IMR-90 (cell line): Measurements from ENCODE around the gene TCF20. TPM values are rescaled to one million over a fixed set of nuclear protein-coding genes. Genes with fewer than 3 reads are reported as not detected.

Experiments
- ATAC-seq: fragments of 200-7000 bp; cut with Tn5 transposase; 2 replicates; pipeline ENCODE4 v1.9.1; 2020; ENCODE audit warnings: low read depth, mild to moderate bottlenecking, moderate library complexity
- BruUV-seq: library from RNA; stranded (reverse); fragments of 400-500 nt; replicated peaks from 2 replicates; lab custom pipeline; 2021; lab: Mats Ljungman, UMichigan
- CTCF ChIA-PET: fragments of 300-600 bp; formaldehyde crosslinking; extraction: SDS; loops from one replicate; lab custom pipeline; 2021; ENCODE audit warnings: antibody characterized with exemption; lab: Yijun Ruan, JAX
- POLR2A ChIA-PET: fragments of 300-600 bp; sonication (Branson Sonifier 250); formaldehyde crosslinking; loops from one replicate; lab custom pipeline; 2022; ENCODE audit warnings: antibody characterized with exemption; ENCODE audit not compliant: unreplicated experiment; lab: Charles Lee
- DNase-seq: peaks from one replicate; pipeline ENCODE4 v3.0.0; 2013
- H2AFZ ChIP-seq: replicated peaks from 2 replicates; pipeline ENCODE3; 2013; ENCODE audit warnings: low read length, mild to moderate bottlenecking; ENCODE audit not compliant: poor library complexity
- H2AK5ac ChIP-seq: 2 replicates; pipeline ENCODE4 v1.6.1; 2013; ENCODE audit warnings: low read depth, low read length, inconsistent platforms
- H2AK9ac ChIP-seq: replicated peaks from 2 replicates; pipeline ENCODE3; 2013; ENCODE audit warnings: mild to moderate bottlenecking, low read depth, low read length, moderate library complexity; ENCODE audit not compliant: poor library complexity
- H2BK120ac ChIP-seq: 2 replicates; pipeline ENCODE4 v1.6.1; 2013; ENCODE audit warnings: low read depth, low read length, inconsistent platforms
- H2BK15ac ChIP-seq: 3 replicates; pipeline ENCODE4 v1.6.1; 2013; ENCODE audit warnings: low read depth, low read length, inconsistent platforms
- H2BK20ac ChIP-seq: 2 replicates; pipeline ENCODE4 v1.6.1; 2013; ENCODE audit warnings: low read depth, mild to moderate bottlenecking, inconsistent platforms, low read length, moderate library complexity
- H2BK5ac ChIP-seq: 2 replicates; pipeline ENCODE4 v1.6.1; 2013; ENCODE audit warnings: mild to moderate bottlenecking, low read depth, low read length, inconsistent platforms; ENCODE audit not compliant: poor library complexity, severe bottlenecking
- H3K14ac ChIP-seq: replicated peaks from 2 replicates; pipeline ENCODE4 v1.6.1; 2013; ENCODE audit warnings: low read depth, low read length, inconsistent platforms
- H3K18ac ChIP-seq: 2 replicates; pipeline ENCODE4 v1.6.1; 2013; ENCODE audit warnings: low read depth, low read length, control low read depth
- H3K23ac ChIP-seq: 2 replicates; pipeline ENCODE4 v1.6.1; 2013; ENCODE audit warnings: low read depth, low read length, inconsistent platforms
- H3K27ac ChIP-seq: 2 replicates; pipeline ENCODE4 v1.5.1; 2013; ENCODE audit warnings: mild to moderate bottlenecking, control low read depth, low read length; ENCODE audit not compliant: insufficient read depth
- H3K27me3 ChIP-seq: 2 replicates; pipeline ENCODE4 v1.6.1; 2013; ENCODE audit warnings: low read length; ENCODE audit not compliant: control insufficient read depth, insufficient read depth
- H3K36me3 ChIP-seq: 2 replicates; pipeline ENCODE4 v1.6.1; 2013; ENCODE audit warnings: low read length, mixed read lengths; ENCODE audit not compliant: control insufficient read depth, insufficient read depth
- H3K4ac ChIP-seq: 2 replicates; pipeline ENCODE4 v1.6.1; 2013; ENCODE audit warnings: low read depth, low read length, inconsistent platforms
- H3K4me1 ChIP-seq: 2 replicates; pipeline ENCODE4 v1.6.1; 2013; ENCODE audit warnings: low read length, mixed read lengths; ENCODE audit not compliant: control insufficient read depth, insufficient read depth
- H3K4me2 ChIP-seq: 2 replicates; pipeline ENCODE4 v1.6.1; 2013; ENCODE audit warnings: low read depth, mild to moderate bottlenecking, control low read depth, low read length, moderate library complexity
- H3K4me3 ChIP-seq: 2 replicates; pipeline ENCODE4 v1.5.1; 2013; ENCODE audit warnings: low read depth, mild to moderate bottlenecking, control low read depth, low read length, moderate library complexity; ENCODE audit not compliant: insufficient read depth
- H3K56ac ChIP-seq: 2 replicates; pipeline ENCODE4 v1.6.1; 2013; ENCODE audit warnings: low read length, inconsistent platforms; ENCODE audit not compliant: insufficient read depth; ENCODE audit errors: extremely low read depth
- H3K79me1 ChIP-seq, 2 experiments: 2 replicates each; pipeline ENCODE4 v1.6.1; 2013; ENCODE audit warnings: low read length in 2 of 2, inconsistent platforms in 1 of 2, low read depth in 1 of 2
- H3K9ac ChIP-seq: 2 replicates; pipeline ENCODE4 v1.6.1; 2013; ENCODE audit warnings: low read depth, low read length, control low read depth
- H3K9me1 ChIP-seq: 2 replicates; pipeline ENCODE4 v1.6.1; 2013; ENCODE audit warnings: low read length, inconsistent platforms; ENCODE audit not compliant: insufficient read depth
- H3K9me3 ChIP-seq: 2 replicates; pipeline ENCODE4 v1.6.1; 2013; ENCODE audit warnings: low read length; ENCODE audit not compliant: control insufficient read depth, insufficient read depth
- H4K20me1 ChIP-seq: 2 replicates; pipeline ENCODE4 v1.6.1; 2013; ENCODE audit warnings: low read length, inconsistent platforms; ENCODE audit not compliant: insufficient read depth
- H4K5ac ChIP-seq: 2 replicates; pipeline ENCODE4 v1.6.1; 2013; ENCODE audit warnings: mild to moderate bottlenecking, low read depth, low read length, control low read depth
- H4K8ac ChIP-seq, 2 experiments: 2 replicates each; pipeline ENCODE4 v1.6.1; 2013; ENCODE audit warnings: low read depth in 2 of 2, low read length in 2 of 2, control low read depth in 1 of 2, inconsistent platforms in 1 of 2
- H4K91ac ChIP-seq: 2 replicates; pipeline ENCODE4 v1.6.1; 2013; ENCODE audit warnings: low read depth, low read length, inconsistent platforms; ENCODE audit not compliant: insufficient read depth
- CTCF ChIP-seq: conservative IDR thresholded peaks from 2 replicates; pipeline ENCODE4 v1.5.1; 2012; ENCODE audit warnings: mild to moderate bottlenecking, low read depth, low read length, improper control_type of control experiment
- NFE2L2 ChIP-seq: fragments of 150-350 bp; IDR thresholded peaks from 2 replicates; pipeline ENCODE4 v1.6.1; 2016; ENCODE audit warnings: low read depth, mild to moderate bottlenecking, low read length
- POLR2A ChIP-seq: IDR thresholded peaks from 2 replicates; pipeline ENCODE4 v1.6.1; 2012; ENCODE audit warnings: mild to moderate bottlenecking, low read depth, low read length
- USF2 ChIP-seq: fragments of 150-350 bp; IDR thresholded peaks from 2 replicates; pipeline ENCODE4 v1.6.1; 2017; ENCODE audit warnings: mild to moderate bottlenecking, antibody characterized with exemption, low read length, low read depth
- WGBS, 2 experiments: methylation state at CpG; one replicate each; pipeline versions ENCODE4 v1.1.5 to v1.1.7; 2013; ENCODE audit warnings: missing lambda C conversion rate in 2 of 2; ENCODE audit not compliant: insufficient read length in 1 of 2; ENCODE audit errors: extremely low coverage in 2 of 2; 5-methylcytosine and 5-hydroxymethylcytosine counted together
- dilution Hi-C: fragments of 300-500 bp; cut with HindIII; formaldehyde crosslinking; loops from one replicate; pipeline ENCODE4 v1.14.3; 2018; ENCODE audit warnings: low sequenced_read_pairs; ENCODE audit not compliant: unreplicated experiment
- in situ Hi-C: fragments of 300-500 bp; cut with MboI; formaldehyde crosslinking; loops from 3 replicates; pipeline ENCODE4 v1.14.3; 2019; ENCODE audit warnings: low sequenced_read_pairs, inconsistent platforms, mixed read lengths
- intact Hi-C: fragments of 100-400 bp; cut with micrococcal nuclease; formaldehyde crosslinking; loops from 2 replicates; pipeline ENCODE4 v1.10.0; 2022
- polyA plus RNA-seq, 3 experiments: library from polyadenylated mRNA; depleted of rRNA; stranded (reverse); fragments of >200 nt; gene quantifications; 2 replicates each; pipeline ENCODE4 v1.2.3, GENCODE V29; 2012; ENCODE audit warnings: low replicate concordance in 1 of 3
- total RNA-seq: library from RNA; depleted of rRNA; stranded (reverse); fragments of >200 nt; gene quantifications from 2 replicates; pipeline ENCODE4 v1.2.3, GENCODE V29; 2012

Gene TCF20
- total and polyA plus RNA-seq, 2 of the 4 experiments (the other 2 are of a cell fraction) = 8.9 to 23.7 TPM

GRCh38 chr22:42277988-42278776, 7.7 kb upstream of the TCF20 start:
- H4K5ac ChIP-seq = no peak overlapping the region
- H3K27me3 ChIP-seq = peaks cover 20% of the 10 kb centered on the region
- ChIA-PET CTCF (no interaction called here), POLR2A (no interaction called here)
- H3K23ac ChIP-seq = no peak overlapping the region
- no peak overlapping the region for H3K18ac ChIP-seq
- no peak overlapping the region for H3K56ac ChIP-seq
- H3K4me3 ChIP-seq = no peak overlapping the region
- ATAC-seq (peak; percentile 29; the same call in 1 of the 2 replicates), DNase-seq (no peak)
- in situ Hi-C loops (no loop called here), dilution Hi-C loops (no loop called here), intact Hi-C loops (no loop called here)
- H3K79me1 ChIP-seq = no peaks in the 10 kb centered on the region
- no peak overlapping the region for H2BK120ac ChIP-seq
- TF ChIP-seq CTCF = peak; percentile 25; the same call in 1 of the 2 replicates
- TF ChIP-seq NFE2L2 = no peak
- TF ChIP-seq USF2 = no peak
- no peak for TF ChIP-seq POLR2A
- H3K4me2 ChIP-seq = no peak overlapping the region
- 73% methylated on average over 2 of the region's 21 CpGs; no CpG with 5 or more reads in 1 of the 2 experiments for WGBS, 2 experiments
- no peak overlapping the region for H2BK5ac ChIP-seq
- peaks cover 14% of the 10 kb centered on the region; the same call in 1 of the 2 replicates for H4K20me1 ChIP-seq
- H3K14ac ChIP-seq = no peak overlapping the region
- H3K9me1 ChIP-seq = no peaks in the 10 kb centered on the region
- no peak overlapping the region for H2BK15ac ChIP-seq
- H3K27ac ChIP-seq = no peak overlapping the region
- no peaks in the 10 kb centered on the region for H3K4me1 ChIP-seq
- H3K4ac ChIP-seq = no peak overlapping the region
- no TSS peak for BruUV-seq
- H4K91ac ChIP-seq = no peak overlapping the region
- H3K9me3 ChIP-seq = no peaks in the 10 kb centered on the region
- H2BK20ac ChIP-seq = no peak overlapping the region
- no peak overlapping the region for H2AK5ac ChIP-seq
- no peak overlapping the region for H2AFZ ChIP-seq
- H4K8ac ChIP-seq = no peak overlapping the region
- H3K36me3 ChIP-seq = no peaks in the 10 kb centered on the region
- H3K9ac ChIP-seq = no peak overlapping the region
- H2AK9ac ChIP-seq = no peak overlapping the region
